Central memory CD4-positive, alpha-beta T cell (primary cell): Measurements from ENCODE around the gene TRIP10.

ENCODE experiments used
- DNase-seq: peaks from one replicate; pipeline ENCODE4 v3.0.0; 2022

Gene TRIP10

DNA sequence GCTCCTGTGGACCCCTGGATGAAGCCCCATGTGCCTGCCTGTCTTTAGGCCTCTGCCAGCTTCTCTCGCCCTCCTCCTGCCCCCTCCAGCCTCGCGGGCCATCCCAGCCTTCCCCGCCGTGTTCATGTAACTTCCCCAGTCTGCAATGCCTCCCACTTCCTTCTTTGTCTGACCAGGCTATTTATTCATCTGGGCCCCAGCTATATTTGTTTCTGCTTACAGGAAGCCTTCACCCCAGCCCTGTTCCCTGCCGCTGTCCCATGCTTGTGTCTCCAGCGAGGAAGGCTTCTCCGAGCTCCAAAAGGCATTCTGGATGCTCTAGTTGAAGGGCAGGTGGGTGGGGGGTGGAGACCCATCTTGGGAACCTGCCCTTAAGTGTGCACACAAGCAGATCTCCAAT lies 11.1 kb upstream of the TRIP10 start:
- no peak for DNase-seq

DNA sequence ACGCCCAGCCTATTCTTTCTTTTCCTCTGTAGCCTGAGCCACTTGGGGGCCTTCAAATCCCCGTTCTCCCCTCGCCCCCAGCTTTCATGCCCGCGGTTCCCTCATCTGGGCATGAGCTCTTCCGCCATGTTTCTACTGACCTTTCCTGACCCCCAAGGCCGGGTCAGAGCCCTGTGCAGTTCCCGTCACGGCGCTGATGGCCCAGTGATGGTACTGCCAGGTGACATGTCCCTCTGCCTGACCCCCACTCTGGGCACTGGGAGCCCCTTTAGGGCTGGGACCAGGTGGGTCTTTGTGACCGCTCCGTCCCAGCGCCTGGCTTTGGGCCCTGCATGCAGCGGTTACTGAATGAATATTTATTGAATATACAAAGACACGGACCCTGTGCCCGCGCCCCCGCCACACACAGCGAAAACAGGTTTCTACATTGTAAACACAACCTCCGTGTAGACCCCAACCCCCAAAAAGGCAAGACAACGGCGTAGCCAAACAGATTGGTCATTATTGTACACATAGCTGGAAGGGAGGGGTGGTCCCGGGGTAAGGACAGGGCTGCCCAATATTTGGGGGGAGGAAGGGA lies 9.8 kb upstream of the TRIP10 start:
- DNase-seq, result no peak

DNA sequence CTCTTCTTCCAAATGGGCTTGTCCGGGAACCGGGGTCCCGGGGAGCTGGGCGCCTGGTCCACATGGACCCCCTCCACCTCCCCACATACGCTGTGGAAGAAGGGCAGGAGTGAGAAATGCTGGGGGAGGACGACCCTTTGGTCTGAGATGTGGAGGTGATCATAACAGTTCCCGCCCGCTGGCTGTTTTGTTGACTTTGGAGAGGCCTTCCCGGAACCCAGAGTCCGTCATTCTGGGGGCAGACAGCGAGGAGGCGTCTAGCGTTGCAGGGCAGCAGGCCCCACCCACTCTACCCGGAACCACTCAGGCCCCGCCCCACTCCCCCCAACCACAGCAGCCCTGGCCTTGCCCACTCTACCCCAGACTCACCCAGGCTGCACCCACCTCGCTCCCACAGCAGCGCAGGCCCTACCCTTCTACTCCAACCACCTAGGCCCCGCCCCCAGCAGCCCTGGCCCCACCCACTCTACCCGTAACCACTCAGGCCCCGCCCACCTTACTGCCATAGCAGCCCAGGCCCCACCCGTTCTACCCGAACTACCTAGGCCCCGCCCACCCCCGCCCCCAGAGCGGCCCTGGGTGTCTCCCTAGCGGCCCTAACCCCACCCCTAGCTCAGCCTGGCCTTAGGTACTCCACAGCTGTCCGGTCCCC lies 9.2 kb upstream of the TRIP10 start:
- DNase-seq, result no peak

DNA sequence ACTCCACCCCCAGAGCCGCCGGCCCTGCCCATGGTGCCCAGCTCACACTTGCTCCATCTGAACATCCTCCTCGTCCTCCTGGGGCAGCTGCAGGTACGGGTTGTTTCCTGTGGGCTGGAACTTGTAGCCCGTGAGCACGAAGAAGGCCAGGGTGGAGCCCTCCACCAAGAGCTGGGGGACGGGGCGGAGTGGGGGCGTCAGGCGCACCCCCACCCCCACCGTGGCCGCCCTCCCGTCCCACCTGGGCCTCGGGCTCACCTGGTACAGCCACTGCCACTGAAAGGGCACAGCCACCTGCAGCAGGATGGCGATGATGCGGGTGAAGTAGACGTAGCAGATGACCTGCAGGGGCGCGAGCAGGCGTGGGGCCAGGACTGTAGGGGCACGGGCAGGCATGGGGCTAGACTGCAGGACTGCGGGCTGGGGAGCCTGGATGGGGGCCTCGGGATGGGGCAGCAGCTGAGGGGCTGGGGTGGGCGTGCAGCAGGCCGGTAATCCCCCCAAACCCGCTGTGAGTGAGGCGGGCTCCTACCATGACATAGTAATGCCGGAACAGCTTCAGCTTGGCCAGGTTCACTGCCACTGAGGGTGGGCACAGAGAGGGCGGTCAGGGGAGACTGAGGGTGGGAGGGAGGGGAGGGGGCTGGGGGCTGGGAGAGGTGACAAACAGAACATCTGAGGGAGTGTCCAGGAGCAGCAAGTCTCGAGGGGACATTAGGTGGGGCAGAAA lies 8.4 kb upstream of the TRIP10 start:
- no peak for DNase-seq

DNA sequence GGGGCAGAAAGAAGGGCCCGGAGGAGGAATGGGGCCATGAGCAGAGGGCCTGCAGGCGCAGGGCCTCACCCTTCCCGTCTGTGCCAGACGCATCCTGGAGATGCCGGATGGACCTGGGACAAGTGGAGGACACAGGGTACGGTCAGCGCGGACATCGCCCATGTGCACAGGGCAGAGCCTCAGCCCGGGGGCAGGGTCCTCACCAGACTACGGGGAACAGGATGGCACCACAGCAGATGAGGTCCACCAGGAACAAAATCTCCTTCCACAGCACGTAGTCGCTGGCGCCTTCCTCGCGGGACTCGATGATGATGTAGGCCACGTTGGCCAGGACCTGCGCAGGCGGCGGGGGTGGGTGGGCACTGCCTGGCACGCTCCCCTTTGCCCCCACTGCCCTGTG lies 7.7 kb upstream of the TRIP10 start:
- DNase-seq, result no peak

DNA sequence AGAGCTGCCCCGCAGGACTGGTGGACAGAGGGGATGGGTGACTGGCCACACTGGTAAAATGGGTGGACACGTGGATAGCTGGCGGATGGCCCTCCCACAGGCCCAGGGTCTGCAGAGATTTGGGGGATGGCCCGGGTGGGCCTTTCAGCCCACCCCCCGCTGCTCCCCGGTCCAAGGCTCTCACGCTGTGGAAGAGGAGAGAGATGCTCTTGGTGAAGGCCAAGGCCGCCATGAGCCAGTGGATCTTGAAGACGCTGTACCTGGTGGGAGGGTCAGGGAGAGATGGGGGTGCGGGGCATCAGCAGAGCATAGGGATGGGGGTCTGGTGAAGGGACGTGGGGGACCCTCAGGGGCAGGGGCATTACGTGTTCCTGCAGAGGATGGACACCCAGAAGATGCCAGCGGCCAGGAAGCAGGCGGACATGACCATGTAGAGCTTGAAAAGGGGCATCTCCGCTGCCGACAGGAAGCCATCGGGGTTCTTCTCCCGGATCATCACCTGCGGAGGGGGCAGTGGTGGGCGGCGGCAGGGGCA lies 6.6 kb upstream of the TRIP10 start:
- DNase-seq, result no peak

DNA sequence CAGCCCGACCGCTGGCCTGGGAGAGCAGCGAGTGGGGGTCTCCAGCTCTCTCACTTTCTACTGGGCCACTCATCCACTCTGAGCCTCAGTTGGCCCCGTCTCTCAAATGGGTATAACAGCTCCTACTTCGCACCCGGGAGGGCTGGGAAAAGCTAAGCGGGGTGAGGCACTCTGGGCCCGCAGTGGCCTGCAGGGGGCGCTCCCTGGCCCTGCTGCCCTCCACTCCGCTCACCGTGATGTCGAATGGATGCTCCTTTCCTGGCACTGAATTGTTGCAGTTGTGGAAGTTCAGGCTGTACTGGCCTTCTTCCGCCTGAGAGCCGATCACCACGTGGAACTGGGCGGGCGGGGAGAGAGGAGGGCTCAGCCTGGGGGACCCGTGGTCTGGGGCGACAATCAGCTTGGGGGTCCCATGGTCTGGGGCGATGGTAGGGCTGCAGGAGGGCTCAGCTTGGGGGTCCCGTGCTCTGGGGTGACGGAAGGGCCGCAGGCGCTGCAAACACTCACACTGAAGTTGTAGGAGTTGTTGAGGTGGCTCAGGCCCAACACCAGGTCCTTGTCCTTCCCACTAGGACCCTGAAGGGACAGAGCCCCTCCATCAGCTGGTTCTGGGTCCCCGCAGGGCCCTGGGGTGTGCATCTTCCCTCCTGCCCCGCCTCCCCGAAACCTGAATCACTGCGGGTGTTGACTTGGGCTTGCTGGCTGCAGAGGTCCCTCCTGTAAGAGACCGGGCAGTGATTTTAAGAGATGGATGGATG lies 6.0 kb upstream of the TRIP10 start:
- no peak for DNase-seq

DNA sequence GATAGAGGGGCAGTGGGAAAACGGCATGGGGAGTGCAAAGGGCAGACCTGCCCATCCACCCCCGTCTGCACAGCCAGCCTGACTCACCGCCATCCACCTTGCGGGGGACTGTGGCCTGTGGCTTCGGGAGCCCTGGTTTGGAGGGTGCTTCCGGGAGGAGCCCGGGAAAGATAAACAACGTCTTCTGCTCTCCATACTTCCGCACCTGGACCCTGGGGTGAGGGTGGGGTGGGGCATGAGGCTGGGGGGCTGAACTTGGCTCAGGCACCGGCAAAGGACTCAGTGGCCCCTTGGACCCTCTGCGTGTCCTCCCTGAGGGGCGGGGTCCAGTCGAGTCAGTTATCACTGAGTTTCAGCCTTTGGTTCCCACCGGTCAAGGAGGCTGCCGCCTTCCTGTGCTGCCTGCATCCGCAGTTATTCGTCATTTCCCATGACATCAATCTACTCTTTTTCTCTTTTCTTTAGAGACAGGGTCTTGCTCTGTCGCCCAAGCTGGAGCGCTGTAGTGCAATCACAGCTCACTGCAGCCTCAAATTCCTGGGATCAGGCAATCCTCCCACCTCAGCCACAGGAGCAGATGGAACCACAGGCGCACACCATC lies 5.3 kb upstream of the TRIP10 start:
- no peak for DNase-seq

DNA sequence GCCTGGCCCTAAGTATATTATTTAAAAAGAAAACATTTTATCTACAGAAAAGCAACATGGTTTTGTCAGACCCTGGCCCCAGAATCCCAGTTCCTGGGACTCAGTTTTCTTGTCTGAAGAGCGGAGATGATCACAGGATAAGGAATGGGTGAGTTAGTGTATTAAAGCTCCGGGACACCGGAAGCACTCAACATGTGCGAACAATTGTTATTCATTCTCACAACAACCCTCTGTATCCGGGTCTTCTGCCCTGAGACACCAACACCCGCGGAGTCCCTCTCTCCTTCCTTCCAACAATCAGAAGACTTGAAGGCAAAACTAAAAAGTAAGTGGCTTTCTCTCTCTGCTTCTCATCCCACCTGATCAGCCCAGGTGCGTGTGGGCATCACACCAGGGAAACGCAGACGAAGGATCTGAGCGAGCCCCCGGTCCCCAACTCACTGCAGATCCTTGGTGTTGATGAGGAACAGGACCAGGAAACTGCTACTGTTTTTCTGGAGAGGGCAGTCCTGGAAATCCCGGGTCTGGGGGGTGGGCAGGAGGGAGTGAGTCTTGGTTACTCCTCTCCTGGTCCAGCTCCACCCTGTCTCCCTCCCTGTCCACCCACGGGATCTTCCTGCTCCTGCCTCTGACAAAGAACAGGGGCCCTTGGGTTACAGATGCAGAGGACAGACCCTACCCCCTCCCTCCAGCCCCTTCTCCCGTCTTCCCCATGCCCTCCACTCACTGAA lies 4.1 kb upstream of the TRIP10 start:
- no peak for DNase-seq

DNA sequence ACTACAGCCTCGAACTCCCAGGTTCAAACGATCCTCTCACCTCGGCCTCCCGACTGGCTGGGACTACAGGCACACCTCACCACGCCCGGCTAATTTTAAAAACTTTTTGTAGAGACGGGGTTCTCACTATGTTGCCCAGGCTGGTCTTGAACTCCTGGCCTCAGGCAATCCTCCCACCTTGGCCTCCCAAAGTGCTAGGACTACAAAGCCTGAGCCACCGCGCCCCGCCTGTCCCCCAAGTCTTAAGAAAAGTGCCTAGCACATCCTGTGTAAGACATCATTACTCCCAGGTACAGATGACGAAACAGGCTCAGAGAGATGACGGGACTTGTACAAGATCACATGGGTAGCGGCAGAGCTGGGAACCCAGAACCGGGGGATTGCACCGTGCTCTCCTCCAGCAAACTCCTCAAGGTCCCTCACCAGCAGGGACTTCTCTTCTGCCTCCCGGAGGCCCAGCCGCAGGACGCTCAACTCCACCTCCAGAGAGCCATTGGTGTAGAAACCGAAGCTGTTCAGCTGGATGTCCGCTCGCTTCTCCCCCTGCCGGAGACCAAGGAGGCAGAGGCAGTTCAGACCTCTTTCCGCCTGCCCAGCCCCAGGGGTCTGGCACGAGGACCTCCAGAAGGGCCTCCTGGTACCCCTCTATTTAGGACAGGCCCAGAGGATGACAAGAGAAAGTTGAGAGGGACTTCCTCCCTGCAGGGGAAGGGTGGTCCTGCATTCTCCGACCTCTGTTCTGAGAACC lies 3.1 kb upstream of the TRIP10 start:
- DNase-seq, result peak; percentile 70

DNA sequence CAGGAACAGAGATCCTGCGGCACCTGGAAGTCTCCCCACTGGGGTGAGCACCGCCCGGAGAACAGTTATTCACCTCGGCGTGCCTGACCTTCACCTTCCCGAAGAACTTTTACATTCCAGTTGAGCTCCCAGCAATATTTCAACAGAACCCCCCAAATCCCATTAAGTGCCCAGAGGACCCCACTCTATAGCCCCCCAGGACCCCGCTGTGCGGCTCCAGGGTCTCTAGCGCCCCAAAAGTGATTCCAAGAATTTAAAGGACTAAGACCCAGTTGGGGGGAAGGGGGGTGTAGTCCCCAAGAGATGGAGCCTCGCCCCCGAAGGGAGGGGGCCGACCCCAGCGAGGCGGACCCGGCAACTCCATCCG lies 2.6 kb upstream of the TRIP10 start:
- DNase-seq, result no peak

DNA sequence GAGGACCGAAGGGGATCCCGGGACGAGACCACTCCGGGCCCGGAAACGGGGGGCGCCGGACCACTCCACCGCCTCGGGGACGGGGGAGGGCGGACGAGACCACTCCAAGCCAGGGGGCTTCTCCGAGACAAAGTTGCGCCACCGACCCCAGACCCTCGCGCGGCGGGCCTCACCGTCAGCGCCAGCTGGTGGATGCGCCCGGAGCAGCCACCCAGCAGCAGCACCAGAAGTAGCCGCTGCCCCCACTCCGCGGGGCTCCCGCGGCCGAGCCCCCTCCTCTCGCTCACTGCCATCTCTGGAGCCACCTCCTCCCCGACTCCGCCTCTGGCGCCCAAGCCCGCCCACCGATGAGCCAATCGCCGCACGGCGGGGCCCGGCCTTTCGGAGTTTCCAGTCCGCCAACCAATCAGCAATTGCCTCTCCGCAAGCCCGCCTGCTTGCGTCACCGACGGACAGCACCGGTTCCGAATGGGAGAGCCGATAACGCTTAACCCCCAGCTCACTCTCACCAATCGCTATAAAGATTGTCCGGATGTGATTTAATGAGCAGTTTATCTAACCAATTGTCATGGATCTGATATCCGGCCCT lies 2.1 kb upstream of the TRIP10 start, which contains the start of gene GPR108:
TSS of gene GPR108 (minus strand) at position 297 of the 589 bp plus-strand sequence. CDS start at position 293, 4 bp downstream.
- peak; percentile 100 for DNase-seq

DNA sequence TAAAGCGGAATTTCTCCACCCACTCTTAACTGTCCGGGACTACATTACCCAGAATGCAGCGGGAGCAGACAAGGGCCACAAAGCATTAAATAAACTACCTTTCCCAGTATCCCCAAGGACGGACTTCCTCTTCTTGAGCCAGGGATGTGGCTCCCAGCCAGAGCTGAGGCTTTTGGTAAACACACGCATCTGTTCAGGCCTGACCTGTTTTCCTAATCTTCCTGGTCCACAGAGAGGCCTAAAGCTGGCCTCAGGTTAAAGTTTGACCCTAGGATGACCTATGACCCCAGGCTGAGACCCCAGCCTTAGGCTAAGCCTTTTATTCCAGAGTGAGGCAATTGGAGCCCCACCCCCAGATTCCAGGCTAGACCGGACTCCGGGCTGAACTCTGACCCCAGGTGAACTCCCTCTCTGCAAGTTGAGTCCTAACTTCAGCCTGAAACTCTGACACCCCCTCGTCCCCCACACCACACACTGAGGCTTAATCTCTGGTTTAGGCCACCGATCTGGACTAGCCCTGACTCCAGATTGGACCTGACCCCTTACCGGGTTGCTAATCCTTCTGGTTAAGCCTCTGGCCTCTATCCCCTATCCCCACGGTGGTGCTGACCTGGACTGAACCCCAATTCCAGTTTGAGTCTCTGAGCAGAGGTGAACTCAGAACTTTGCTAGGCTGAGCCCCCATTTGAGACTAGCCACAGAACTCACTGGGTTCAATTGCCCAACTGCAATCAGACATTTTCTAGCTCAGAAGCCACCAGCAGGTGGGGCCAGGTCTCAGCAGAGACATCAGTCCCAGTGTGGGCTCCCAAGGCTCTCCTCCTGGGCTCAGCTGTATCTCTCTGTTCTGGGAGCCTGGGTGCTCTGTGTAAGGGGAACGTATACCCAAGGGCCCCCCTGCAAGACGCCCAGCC lies 1.4 kb upstream of the TRIP10 start:
- DNase-seq, result peak; percentile 72

DNA sequence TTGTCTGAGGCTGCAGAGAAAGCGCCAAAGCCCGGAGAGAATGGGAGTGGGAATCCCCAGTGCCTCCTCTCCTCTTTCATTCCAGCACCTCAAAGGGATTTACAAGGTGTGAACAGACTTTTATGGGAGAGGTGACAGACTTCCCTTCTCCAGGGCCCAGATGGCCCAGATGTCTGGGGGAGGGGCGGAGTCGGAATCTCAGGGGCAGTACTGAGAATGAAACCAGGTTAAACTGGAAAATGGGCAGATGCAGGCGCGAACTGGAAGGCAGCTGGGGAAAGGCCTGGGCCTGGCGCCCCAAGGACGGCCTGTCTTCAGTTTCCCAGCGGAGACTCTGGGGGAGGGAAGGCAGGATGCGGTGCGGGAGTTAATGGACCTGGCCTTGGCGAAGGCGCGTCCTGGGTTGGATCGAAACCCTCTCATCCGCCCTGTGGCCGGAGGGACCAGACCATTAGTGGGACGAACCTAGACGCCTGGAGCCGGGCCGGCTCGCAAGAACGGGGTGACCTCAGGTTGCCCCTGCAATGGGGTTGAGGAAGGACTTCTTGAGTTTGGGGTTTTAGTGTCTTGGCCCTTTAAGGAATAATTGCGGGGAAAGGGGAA lies 592 bp upstream of the TRIP10 start:
- DNase-seq, result no peak

DNA sequence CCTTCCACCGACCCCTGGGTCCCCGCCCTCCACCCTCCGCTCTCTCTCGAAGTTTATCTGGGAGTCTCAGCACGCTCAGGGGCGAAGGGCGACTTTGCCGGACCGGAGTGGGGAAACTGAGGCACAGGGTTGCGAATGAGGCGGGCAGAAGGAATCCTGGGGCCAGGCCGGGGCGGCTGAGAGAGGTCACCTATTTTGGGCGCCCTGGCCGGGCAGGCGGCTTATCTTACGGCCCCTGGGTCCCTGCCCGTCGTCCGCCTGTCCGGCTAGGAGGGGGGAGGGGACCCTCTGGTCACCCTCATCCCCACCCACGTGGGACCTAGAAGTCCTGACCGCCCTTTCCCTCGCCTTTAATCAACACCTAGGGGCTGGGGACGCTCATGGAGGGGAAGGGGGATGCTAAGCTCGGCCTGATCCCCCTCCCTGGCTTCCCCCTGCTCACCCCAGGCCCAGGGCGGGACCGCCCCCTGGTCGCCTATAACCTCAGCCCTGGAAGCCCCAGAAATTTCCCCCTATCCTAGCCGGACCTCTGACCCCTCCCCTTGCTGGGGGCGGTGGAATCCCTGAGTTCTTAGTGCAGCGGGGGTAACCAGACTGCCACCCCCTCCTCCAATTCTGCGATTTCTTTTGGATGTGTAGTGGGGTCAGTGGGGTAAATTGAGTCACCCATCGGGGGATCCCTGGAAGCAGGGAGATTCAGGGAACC lies 556 bp downstream of the TRIP10 start:
- no peak for DNase-seq

DNA sequence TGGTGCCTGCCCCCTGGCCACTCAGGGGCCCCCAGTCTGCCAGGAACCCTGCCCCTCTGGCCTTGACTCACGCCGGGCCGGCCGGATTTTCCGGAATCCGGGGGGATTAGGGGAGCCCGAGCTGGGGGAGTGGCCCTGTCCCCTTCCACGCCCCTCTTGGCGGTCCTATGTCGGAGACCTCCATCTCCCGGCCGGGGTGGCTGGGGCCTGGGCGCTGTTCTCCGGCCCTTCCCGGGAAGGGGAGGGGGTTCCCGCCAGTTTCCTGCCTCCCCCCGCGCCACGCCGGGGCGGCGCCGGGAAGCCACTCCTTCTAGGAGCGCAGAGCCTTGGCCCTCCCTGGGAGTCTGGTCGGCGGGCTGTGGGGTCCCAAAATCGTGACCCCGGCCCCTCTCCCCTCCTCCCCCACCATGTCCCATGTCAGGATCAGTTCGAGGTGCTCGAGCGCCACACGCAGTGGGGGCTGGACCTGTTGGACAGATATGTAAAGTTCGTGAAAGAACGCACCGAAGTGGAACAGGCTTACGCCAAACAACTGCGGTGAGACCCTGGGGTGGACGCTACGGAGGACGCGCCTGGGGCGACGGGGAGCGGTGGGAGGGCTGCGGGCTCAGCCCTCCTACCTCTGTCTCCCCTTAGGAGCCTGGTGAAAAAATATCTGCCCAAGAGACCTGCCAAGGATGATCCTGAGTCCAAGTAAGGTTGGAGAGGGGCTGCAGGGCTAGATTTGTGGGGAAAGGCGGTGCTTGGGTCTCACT lies 1.3 kb downstream of the TRIP10 start:
- no peak for DNase-seq

DNA sequence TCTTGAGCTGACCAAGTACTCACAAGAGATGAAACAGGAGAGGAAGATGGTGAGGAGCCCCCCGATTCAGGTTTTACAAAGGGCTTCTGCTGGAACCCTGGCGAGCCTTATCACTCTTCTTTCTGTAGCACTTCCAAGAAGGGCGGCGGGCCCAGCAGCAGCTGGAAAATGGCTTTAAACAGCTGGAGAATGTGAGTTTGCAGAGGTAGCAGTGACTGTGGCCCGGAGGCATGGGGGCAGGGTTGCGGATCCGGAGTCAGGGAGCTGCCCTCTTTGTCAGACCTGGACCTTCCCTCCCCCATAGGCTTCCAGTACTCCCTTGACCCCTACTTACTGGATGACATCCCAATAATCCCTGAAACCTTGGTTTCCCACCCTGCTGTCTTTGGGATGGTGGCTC lies 3.6 kb downstream of the TRIP10 start:
- no peak for DNase-seq
